ENCODE data around the gene ARHGAP22. TPM values are rescaled to one million over a fixed set of nuclear protein-coding genes. Genes with fewer than 3 reads are reported as not detected.

ARHGAP22 gene
- total RNA-seq: 1 to 10 TPM in 1 of 2 donors, under 1 TPM in 1; 0.59 to 2.3 TPM
- polyA plus RNA-seq: under 1 TPM; 0.23 to 0.49 TPM

- Histone ChIP-seq H3K4me3 (ENCODE audit: low read depth in 1 of 3, low read length in 3 of 3) (peak within 1 kb of the TSS in 1 of 3 donors; percentile 22), H3K9ac (ENCODE audit: low read depth in 1 of 2, low read length in 2 of 2) (no peak within 1 kb of the TSS), H3K36me3 (ENCODE audit: control insufficient read depth in 4 of 4, insufficient read depth in 3 of 4, low read depth in 1 of 4, low read length in 3 of 4) (no peaks in the 10 kb centered on the region), H3K27ac (ENCODE audit: low read depth in 1 of 2, low read length in 2 of 2) (no peak within 1 kb of the TSS), H3K9me3 (ENCODE audit: control insufficient read depth in 4 of 4, low read length in 3 of 4) (no peaks in the 10 kb centered on the region), H3K27me3 (ENCODE audit: control insufficient read depth in 4 of 4, insufficient read depth in 4 of 4, low read length in 3 of 4) (peaks cover 0 to 8% (median 2%) of the 10 kb centered on the region in 4 donors), H3K4me1 (ENCODE audit: control insufficient read depth in 4 of 4, insufficient read depth in 4 of 4, low read length in 3 of 4) (peaks cover 0 to 4% (median 0%) of the 10 kb centered on the region in 4 donors)
- no peak for TF ChIP-seq MAX (IDR thresholded peaks at IDR 0.05)
- TF ChIP-seq, protein P1, sequence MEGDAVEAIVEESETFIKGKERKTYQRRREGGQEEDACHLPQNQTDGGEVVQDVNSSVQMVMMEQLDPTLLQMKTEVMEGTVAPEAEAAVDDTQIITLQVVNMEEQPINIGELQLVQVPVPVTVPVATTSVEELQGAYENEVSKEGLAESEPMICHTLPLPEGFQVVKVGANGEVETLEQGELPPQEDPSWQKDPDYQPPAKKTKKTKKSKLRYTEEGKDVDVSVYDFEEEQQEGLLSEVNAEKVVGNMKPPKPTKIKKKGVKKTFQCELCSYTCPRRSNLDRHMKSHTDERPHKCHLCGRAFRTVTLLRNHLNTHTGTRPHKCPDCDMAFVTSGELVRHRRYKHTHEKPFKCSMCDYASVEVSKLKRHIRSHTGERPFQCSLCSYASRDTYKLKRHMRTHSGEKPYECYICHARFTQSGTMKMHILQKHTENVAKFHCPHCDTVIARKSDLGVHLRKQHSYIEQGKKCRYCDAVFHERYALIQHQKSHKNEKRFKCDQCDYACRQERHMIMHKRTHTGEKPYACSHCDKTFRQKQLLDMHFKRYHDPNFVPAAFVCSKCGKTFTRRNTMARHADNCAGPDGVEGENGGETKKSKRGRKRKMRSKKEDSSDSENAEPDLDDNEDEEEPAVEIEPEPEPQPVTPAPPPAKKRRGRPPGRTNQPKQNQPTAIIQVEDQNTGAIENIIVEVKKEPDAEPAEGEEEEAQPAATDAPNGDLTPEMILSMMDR (IDR thresholded peaks at IDR 0.05; ENCODE audit: low read depth, low read length, missing input control): no peak
- TF ChIP-seq, protein P2, sequence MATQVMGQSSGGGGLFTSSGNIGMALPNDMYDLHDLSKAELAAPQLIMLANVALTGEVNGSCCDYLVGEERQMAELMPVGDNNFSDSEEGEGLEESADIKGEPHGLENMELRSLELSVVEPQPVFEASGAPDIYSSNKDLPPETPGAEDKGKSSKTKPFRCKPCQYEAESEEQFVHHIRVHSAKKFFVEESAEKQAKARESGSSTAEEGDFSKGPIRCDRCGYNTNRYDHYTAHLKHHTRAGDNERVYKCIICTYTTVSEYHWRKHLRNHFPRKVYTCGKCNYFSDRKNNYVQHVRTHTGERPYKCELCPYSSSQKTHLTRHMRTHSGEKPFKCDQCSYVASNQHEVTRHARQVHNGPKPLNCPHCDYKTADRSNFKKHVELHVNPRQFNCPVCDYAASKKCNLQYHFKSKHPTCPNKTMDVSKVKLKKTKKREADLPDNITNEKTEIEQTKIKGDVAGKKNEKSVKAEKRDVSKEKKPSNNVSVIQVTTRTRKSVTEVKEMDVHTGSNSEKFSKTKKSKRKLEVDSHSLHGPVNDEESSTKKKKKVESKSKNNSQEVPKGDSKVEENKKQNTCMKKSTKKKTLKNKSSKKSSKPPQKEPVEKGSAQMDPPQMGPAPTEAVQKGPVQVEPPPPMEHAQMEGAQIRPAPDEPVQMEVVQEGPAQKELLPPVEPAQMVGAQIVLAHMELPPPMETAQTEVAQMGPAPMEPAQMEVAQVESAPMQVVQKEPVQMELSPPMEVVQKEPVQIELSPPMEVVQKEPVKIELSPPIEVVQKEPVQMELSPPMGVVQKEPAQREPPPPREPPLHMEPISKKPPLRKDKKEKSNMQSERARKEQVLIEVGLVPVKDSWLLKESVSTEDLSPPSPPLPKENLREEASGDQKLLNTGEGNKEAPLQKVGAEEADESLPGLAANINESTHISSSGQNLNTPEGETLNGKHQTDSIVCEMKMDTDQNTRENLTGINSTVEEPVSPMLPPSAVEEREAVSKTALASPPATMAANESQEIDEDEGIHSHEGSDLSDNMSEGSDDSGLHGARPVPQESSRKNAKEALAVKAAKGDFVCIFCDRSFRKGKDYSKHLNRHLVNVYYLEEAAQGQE (IDR thresholded peaks at IDR 0.05): no peak
- TF ChIP-seq, protein P3, sequence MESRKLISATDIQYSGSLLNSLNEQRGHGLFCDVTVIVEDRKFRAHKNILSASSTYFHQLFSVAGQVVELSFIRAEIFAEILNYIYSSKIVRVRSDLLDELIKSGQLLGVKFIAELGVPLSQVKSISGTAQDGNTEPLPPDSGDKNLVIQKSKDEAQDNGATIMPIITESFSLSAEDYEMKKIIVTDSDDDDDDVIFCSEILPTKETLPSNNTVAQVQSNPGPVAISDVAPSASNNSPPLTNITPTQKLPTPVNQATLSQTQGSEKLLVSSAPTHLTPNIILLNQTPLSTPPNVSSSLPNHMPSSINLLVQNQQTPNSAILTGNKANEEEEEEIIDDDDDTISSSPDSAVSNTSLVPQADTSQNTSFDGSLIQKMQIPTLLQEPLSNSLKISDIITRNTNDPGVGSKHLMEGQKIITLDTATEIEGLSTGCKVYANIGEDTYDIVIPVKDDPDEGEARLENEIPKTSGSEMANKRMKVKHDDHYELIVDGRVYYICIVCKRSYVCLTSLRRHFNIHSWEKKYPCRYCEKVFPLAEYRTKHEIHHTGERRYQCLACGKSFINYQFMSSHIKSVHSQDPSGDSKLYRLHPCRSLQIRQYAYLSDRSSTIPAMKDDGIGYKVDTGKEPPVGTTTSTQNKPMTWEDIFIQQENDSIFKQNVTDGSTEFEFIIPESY (IDR thresholded peaks at IDR 0.05): no peak
- TF ChIP-seq HNF4A (conservative IDR thresholded peaks at IDR 0.05): no peak
- TF ChIP-seq RAD21 (IDR thresholded peaks at IDR 0.05): no peak
- TF ChIP-seq EGR1 (IDR thresholded peaks at IDR 0.05; ENCODE audit: low read depth in 2 of 2): no peak
- TF ChIP-seq JUND (IDR thresholded peaks at IDR 0.05): no peak
- no peak for TF ChIP-seq YY1 (IDR thresholded peaks at IDR 0.05)
- TF ChIP-seq FOXA1 (IDR thresholded peaks at IDR 0.05): no peak
- TF ChIP-seq FOXA2 (IDR thresholded peaks at IDR 0.05): no peak
- WGBS: 4% methylated on average over 30 of the region's 30 CpGs
- DNase-seq (ENCODE audit: low spot score): peak; percentile 36
These were observed at the start of gene ARHGAP22 for GRCh38 chr10:48604991-48605508. Gene ARHGAP22, minus strand, starts transcription at chr10:48605073. Its CDS starts 277 bp downstream, at chr10:48604796.

- H3K4me3 ChIP-seq (ENCODE audit: low read depth in 1 of 3, low read length in 3 of 3): no peak overlapping the region
- H3K27ac ChIP-seq (ENCODE audit: low read depth in 1 of 2, low read length in 2 of 2): no peak overlapping the region
- H3K9me3 ChIP-seq (ENCODE audit: control insufficient read depth in 4 of 4, low read length in 3 of 4): no peaks in the 10 kb centered on the region
- peaks cover 0 to 3% (median 0%) of the 10 kb centered on the region in 4 donors for H3K27me3 ChIP-seq (ENCODE audit: control insufficient read depth in 4 of 4, insufficient read depth in 4 of 4, low read length in 3 of 4)
- H3K36me3 ChIP-seq (ENCODE audit: control insufficient read depth in 4 of 4, insufficient read depth in 3 of 4, low read depth in 1 of 4, low read length in 3 of 4): no peaks in the 10 kb centered on the region
- no peak for DNase-seq (ENCODE audit: low spot score)
- no peak overlapping the region for H3K9ac ChIP-seq (ENCODE audit: low read depth in 1 of 2, low read length in 2 of 2)
- 94% methylated on average over 4 of the region's 4 CpGs for WGBS
- peaks cover 3 to 16% (median 10%) of the 10 kb centered on the region in 4 donors for H3K4me1 ChIP-seq (ENCODE audit: control insufficient read depth in 4 of 4, insufficient read depth in 4 of 4, low read length in 3 of 4)
- no peak for TF ChIP-seq ATF3 (IDR thresholded peaks at IDR 0.05)
- TF ChIP-seq GABPA (IDR thresholded peaks at IDR 0.05 in 1 of 2, conservative IDR thresholded peaks at IDR 0.05 in 1 of 2): no peak
- TF ChIP-seq EGR1 (IDR thresholded peaks at IDR 0.05; ENCODE audit: low read depth in 2 of 2): no peak
- no peak for TF ChIP-seq RXRA (IDR thresholded peaks at IDR 0.05)
- TF ChIP-seq HNF4A (conservative IDR thresholded peaks at IDR 0.05): no peak
- TF ChIP-seq TAF1 (conservative IDR thresholded peaks at IDR 0.05): no peak
- TF ChIP-seq SP1 (IDR thresholded peaks at IDR 0.05): no peak
- TF ChIP-seq, protein P1 (IDR thresholded peaks at IDR 0.05; ENCODE audit: low read depth, low read length, missing input control): no peak
- TF ChIP-seq, protein P3 (IDR thresholded peaks at IDR 0.05): no peak
- no peak for TF ChIP-seq NR2F2 (IDR thresholded peaks at IDR 0.05)
- TF ChIP-seq HNF4G (IDR thresholded peaks at IDR 0.05): no peak
These were observed 49.2 kb upstream of the ARHGAP22 start for GRCh38 chr10:48653944-48654698.
